Brain microvascular endothelial cell (primary cell): Measurements from ENCODE around the gene WNK1.

Experiments used
- DNase-seq: peaks from one replicate; pipeline ENCODE4 v3.0.0-alpha.2; 2020
- H3K27ac ChIP-seq: fragments of 250-450 bp; sonication (Bioruptor Pico); 2 replicates; pipeline ENCODE4 v1.5.1; 2020; ENCODE audit warnings: mild to moderate bottlenecking, moderate library complexity
- H3K27me3 ChIP-seq: fragments of 250-450 bp; sonication (Bioruptor Pico); replicated peaks from 2 replicates; pipeline ENCODE4 v1.5.1; 2020; ENCODE audit warnings: mild to moderate bottlenecking
- H3K36me3 ChIP-seq: fragments of 250-450 bp; sonication (Bioruptor Pico); replicated peaks from 2 replicates; pipeline ENCODE4 v1.5.1; 2020; ENCODE audit warnings: mild to moderate bottlenecking
- H3K4me3 ChIP-seq: 2 replicates; pipeline ENCODE4 v1.5.1; 2011; ENCODE audit warnings: low read depth, mild to moderate bottlenecking, control low read depth, low read length, moderate library complexity
- CTCF ChIP-seq: IDR thresholded peaks from 2 replicates; pipeline ENCODE4 v1.5.1; 2011; ENCODE audit warnings: low read depth, mild to moderate bottlenecking, moderate library complexity, low read length, control low read depth, inconsistent platforms; ENCODE audit errors: missing control alignments
- in situ Hi-C: cut with HindIII; loops from 2 replicates; pipeline ENCODE4 v1.10.0; 2017; ENCODE audit warnings: low sequenced_read_pairs, low pct_ligation_motif_present

WNK1 gene

GRCh38 chr12:906062-906585, 153.7 kb downstream of the WNK1 start:
- peaks cover 70% of the 10 kb centered on the region for H3K36me3 ChIP-seq
- no peaks in the 10 kb centered on the region for H3K27me3 ChIP-seq
- DNase-seq, result no peak
- no peak overlapping the region for H3K27ac ChIP-seq
- no peak overlapping the region for H3K4me3 ChIP-seq
- in situ Hi-C loops, result no loop called here
- no peak for TF ChIP-seq CTCF

GRCh38 chr12:907413-908185, 155.2 kb downstream of the WNK1 start:
- no peak for TF ChIP-seq CTCF
- in situ Hi-C loops, result no loop called here
- Histone ChIP-seq H3K36me3 (peaks cover 66% of the 10 kb centered on the region), H3K4me3 (no peak overlapping the region), H3K27ac (no peak overlapping the region), H3K27me3 (no peaks in the 10 kb centered on the region)
- DNase-seq, result no peak

DNA sequence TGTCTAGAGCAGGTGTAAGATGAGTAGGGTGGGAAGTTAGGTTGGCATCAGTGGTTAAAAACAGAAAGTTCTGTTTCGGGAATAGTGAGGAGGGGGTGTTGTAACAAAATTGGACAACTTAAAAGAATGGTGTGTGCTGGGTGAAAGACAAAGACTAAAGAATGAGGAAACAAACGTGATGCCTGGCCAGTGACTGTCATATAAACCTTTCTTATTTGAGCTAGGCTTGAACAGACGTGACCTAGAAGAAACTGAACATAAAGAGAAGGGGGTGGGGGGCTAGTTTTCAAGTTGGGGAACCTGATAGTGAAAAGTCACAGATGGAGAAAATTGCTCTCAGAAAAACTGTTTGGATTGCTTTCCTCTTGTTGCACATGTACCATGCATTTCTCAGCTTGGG, 157.5 kb downstream of the WNK1 start:
- in situ Hi-C loops, result no loop called here
- Histone ChIP-seq H3K4me3 (no peak overlapping the region), H3K36me3 (peaks cover 77% of the 10 kb centered on the region), H3K27ac (no peak overlapping the region), H3K27me3 (no peaks in the 10 kb centered on the region)
- no peak for TF ChIP-seq CTCF
- no peak for DNase-seq

GRCh38 chr12:910416-910815, 158.0 kb downstream of the WNK1 start:
- H3K27ac ChIP-seq, result no peak overlapping the region
- TF ChIP-seq CTCF, result no peak
- no peaks in the 10 kb centered on the region for H3K27me3 ChIP-seq
- H3K4me3 ChIP-seq, result no peak overlapping the region
- peaks cover 80% of the 10 kb centered on the region for H3K36me3 ChIP-seq
- DNase-seq, result no peak
- in situ Hi-C loops, result no loop called here

GRCh38 chr12:911191-911826, 158.9 kb downstream of the WNK1 start:
- Histone ChIP-seq H3K4me3 (no peak overlapping the region), H3K27me3 (no peaks in the 10 kb centered on the region), H3K36me3 (peaks cover 71% of the 10 kb centered on the region), H3K27ac (no peak overlapping the region)
- TF ChIP-seq CTCF, result no peak
- no peak for DNase-seq
- in situ Hi-C loops, result no loop called here
